ENCODE results near the gene FILIP1L. TPM values are rescaled to one million over a fixed set of nuclear protein-coding genes. Genes with fewer than 3 reads are reported as not detected.

Gene FILIP1L
- total and polyA plus RNA-seq, 4 donors: 4.8 to 18.7 (median 6.7) TPM

DNA sequence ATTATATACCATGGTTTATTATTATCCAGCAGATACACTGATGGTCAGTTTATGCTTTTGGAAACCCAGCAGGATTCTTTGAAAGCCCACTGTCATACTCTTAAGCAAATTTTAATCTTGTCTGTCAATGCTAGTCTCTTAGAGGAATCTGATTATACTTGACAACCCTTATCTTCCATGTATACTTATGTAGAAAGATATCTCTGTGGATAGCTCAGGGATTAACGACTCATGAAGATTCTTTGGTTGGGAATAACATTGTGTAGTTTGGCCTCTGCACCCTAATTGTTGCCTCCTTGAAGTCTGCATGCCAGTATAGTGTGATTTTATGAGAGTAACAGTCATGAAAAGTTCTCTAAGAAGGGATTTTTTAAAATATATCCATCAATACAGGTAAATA lies 33.0 kb downstream of the FILIP1L start:
- no peak overlapping the region for H3K27ac ChIP-seq (ENCODE audit: low read depth, low read length)
- H3K4me3 ChIP-seq (ENCODE audit: low read depth, low read length): no peak overlapping the region
- H3K4me1 ChIP-seq (ENCODE audit: control insufficient read depth, insufficient read depth, low read length): no peaks in the 10 kb centered on the region
- no CpG with 5 or more reads among the region's 1 CpG for WGBS (ENCODE audit: insufficient coverage)
- DNase-seq (ENCODE audit: low read depth in 4 of 6, low spot score in 6 of 6): no peak
- H3K36me3 ChIP-seq (ENCODE audit: control insufficient read depth, insufficient read depth, low read length): no peaks in the 10 kb centered on the region
- H3K27me3 ChIP-seq (ENCODE audit: control insufficient read depth, insufficient read depth, low read length): no peaks in the 10 kb centered on the region
- H3K9me3 ChIP-seq (ENCODE audit: control insufficient read depth, insufficient read depth, low read length): no peaks in the 10 kb centered on the region

DNA sequence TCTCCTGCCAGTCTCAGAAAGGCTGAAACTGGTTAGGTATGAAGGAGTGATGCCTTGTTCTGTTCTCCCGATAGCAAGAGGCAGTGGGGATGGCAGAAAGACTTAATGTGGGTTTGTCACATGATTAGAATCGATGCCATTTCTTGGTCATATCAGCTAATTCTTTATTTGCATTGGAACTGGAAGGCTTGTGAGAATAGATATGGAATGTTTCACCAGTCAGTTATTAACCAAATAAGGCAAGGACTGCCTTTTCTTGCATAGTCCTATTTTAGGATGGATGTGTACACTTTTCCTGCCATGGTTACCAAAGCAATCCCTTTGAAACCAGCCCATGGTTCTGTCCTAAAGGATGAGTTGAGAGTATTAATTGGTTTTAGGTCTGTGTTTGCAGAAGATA lies 33.7 kb downstream of the FILIP1L start:
- Histone ChIP-seq H3K4me3 (ENCODE audit: low read depth, low read length) (no peak overlapping the region), H3K27me3 (ENCODE audit: control insufficient read depth, insufficient read depth, low read length) (no peaks in the 10 kb centered on the region), H3K36me3 (ENCODE audit: control insufficient read depth, insufficient read depth, low read length) (no peaks in the 10 kb centered on the region), H3K4me1 (ENCODE audit: control insufficient read depth, insufficient read depth, low read length) (no peaks in the 10 kb centered on the region), H3K27ac (ENCODE audit: low read depth, low read length) (no peak overlapping the region), H3K9me3 (ENCODE audit: control insufficient read depth, insufficient read depth, low read length) (no peaks in the 10 kb centered on the region)
- DNase-seq (ENCODE audit: low read depth in 4 of 6, low spot score in 6 of 6): no peak
- no CpG with 5 or more reads among the region's 2 CpGs for WGBS (ENCODE audit: insufficient coverage)

DNA sequence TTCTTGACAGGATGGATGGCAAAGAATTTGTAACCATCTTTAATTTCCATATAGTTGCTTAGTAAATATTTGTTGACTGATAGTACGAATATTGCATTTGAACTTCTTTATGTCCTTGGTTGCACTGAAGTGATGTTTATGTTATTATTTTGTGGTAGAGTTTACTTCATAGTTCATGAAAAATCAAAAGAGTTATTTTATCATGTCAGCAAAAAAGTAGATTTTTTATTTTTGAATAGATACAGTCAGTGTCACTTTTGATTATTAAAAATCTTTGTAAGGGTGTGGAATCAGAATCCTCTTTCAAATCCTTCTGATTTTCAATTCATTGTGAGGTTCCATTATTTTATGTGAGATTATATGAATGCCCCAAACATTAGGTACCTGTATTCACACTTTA lies 35.0 kb downstream of the FILIP1L start:
- H3K4me1 ChIP-seq (ENCODE audit: control insufficient read depth, insufficient read depth, low read length): no peaks in the 10 kb centered on the region
- no peak for DNase-seq (ENCODE audit: low read depth in 4 of 6, low spot score in 6 of 6)
- H3K27me3 ChIP-seq (ENCODE audit: control insufficient read depth, insufficient read depth, low read length): no peaks in the 10 kb centered on the region
- WGBS (ENCODE audit: insufficient coverage): no CpG with 5 or more reads among the region's 1 CpG
- no peaks in the 10 kb centered on the region for H3K9me3 ChIP-seq (ENCODE audit: control insufficient read depth, insufficient read depth, low read length)
- H3K36me3 ChIP-seq (ENCODE audit: control insufficient read depth, insufficient read depth, low read length): no peaks in the 10 kb centered on the region
- no peak overlapping the region for H3K4me3 ChIP-seq (ENCODE audit: low read depth, low read length)
- no peak overlapping the region for H3K27ac ChIP-seq (ENCODE audit: low read depth, low read length)

DNA sequence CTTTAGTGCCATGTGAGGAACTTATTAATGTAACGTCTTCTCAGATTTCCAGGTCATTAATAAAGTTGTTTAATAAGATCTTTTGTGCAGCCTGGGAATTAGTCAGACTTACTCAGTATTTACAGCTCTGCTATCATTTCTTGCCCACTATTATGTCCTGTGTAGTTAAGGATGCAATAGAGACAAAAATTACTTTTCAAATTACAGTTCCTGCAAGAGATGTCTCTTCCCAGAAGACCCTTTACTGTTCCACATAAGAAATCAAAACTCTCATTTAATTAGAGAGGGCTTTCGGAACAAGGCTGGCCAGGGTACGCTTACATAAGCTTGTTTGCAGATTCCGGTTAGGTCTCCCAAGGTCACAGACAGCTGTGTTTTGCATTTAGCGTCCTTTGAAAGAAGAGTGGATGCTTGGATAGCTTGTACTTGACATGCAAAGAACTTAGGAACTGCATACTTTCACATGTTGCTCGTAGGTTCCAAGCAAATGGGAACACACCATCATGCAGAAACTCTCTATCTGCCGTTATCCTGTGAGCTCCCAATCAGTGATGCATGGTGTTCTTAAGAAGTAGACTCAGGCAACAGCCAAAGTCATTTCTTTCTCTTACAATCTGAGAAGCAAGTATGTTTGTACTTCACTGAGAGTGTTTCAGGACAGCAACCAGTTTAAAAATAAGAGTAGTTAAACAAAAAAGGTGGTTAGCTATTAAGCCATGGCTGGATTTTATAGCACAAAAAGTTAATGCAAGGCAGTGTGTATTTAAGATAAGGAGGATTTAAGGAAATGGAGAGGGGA lies 37.4 kb downstream of the FILIP1L start:
- peak in 1 of 6 donors; percentile 25 for DNase-seq (ENCODE audit: low read depth in 4 of 6, low spot score in 6 of 6)
- Histone ChIP-seq H3K4me3 (ENCODE audit: low read depth, low read length) (no peak overlapping the region), H3K27me3 (ENCODE audit: control insufficient read depth, insufficient read depth, low read length) (no peaks in the 10 kb centered on the region), H3K27ac (ENCODE audit: low read depth, low read length) (no peak overlapping the region), H3K36me3 (ENCODE audit: control insufficient read depth, insufficient read depth, low read length) (no peaks in the 10 kb centered on the region), H3K4me1 (ENCODE audit: control insufficient read depth, insufficient read depth, low read length) (no peaks in the 10 kb centered on the region), H3K9me3 (ENCODE audit: control insufficient read depth, insufficient read depth, low read length) (no peaks in the 10 kb centered on the region)
- WGBS (ENCODE audit: insufficient coverage): 90% methylated on average over 2 of the region's 7 CpGs

DNA sequence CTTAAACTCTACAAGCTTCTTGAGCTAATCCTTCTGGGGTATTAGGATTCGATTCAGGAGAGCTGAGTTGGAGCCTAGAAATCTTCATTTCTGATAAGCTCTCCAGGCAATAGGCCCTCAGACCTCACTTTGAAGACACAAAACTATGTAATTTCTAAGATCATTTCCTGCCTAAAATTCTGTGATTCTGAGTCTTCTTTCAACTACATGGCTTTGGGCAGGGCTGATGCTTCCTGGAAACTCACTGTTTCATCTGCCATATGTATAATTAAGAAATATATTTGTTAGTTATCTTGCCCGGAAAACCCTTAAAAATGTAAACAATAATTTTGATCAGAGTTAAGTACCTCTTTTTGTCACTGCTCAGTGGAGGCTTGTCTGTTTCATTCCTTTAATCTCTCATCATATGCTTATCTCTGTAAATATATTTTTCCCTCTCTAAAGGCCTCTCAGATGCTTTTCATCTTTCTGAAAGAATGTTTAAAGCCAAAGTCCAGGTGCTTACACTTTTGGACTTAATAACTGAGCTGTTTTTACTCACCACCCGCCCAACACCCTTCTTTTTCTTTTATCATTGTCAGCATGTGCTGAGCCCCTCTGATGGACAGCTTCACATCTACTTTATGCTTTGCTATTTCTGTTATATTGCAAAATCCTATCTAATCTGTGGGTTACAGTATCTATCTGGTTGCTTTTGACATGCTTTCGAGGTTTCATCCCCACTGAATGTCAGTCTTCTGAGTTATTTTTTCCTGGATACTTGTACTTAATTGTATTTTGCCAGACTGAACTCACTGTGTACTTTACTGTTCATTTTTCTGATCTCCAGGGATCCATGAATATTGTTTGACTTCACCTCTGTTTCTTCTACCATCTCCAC lies 38.2 kb downstream of the FILIP1L start:
- no peaks in the 10 kb centered on the region for H3K9me3 ChIP-seq (ENCODE audit: control insufficient read depth, insufficient read depth, low read length)
- WGBS (ENCODE audit: insufficient coverage): no CpG with 5 or more reads among the region's 4 CpGs
- H3K36me3 ChIP-seq (ENCODE audit: control insufficient read depth, insufficient read depth, low read length): no peaks in the 10 kb centered on the region
- no peak for DNase-seq (ENCODE audit: low read depth in 4 of 6, low spot score in 6 of 6)
- no peaks in the 10 kb centered on the region for H3K4me1 ChIP-seq (ENCODE audit: control insufficient read depth, insufficient read depth, low read length)
- H3K4me3 ChIP-seq (ENCODE audit: low read depth, low read length): no peak overlapping the region
- no peak overlapping the region for H3K27ac ChIP-seq (ENCODE audit: low read depth, low read length)
- H3K27me3 ChIP-seq (ENCODE audit: control insufficient read depth, insufficient read depth, low read length): no peaks in the 10 kb centered on the region

DNA sequence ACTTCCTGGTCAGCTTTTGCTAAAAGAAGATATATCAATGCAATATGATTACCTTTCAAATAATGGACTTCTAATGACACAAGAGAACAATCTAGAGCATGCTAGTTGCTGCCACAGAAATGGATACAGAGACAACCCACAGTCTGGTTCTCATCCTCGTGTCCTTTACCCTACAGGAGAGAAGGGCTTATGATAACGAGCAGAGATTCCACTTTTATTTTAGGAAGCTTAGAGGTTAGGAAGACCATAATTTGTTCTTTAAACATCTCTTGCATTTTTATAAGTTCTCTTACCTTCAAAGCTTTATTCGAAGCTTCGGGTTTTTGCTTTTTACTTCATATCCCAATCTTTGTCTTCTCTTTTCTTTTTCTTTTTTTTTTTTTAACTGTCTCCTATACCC lies 39.1 kb downstream of the FILIP1L start:
- no peaks in the 10 kb centered on the region for H3K27me3 ChIP-seq (ENCODE audit: control insufficient read depth, insufficient read depth, low read length)
- no peaks in the 10 kb centered on the region for H3K36me3 ChIP-seq (ENCODE audit: control insufficient read depth, insufficient read depth, low read length)
- H3K4me1 ChIP-seq (ENCODE audit: control insufficient read depth, insufficient read depth, low read length): no peaks in the 10 kb centered on the region
- H3K4me3 ChIP-seq (ENCODE audit: low read depth, low read length): no peak overlapping the region
- no peak for DNase-seq (ENCODE audit: low read depth in 4 of 6, low spot score in 6 of 6)
- H3K27ac ChIP-seq (ENCODE audit: low read depth, low read length): no peak overlapping the region
- H3K9me3 ChIP-seq (ENCODE audit: control insufficient read depth, insufficient read depth, low read length): no peaks in the 10 kb centered on the region
- WGBS (ENCODE audit: insufficient coverage): no CpG with 5 or more reads among the region's 4 CpGs

DNA sequence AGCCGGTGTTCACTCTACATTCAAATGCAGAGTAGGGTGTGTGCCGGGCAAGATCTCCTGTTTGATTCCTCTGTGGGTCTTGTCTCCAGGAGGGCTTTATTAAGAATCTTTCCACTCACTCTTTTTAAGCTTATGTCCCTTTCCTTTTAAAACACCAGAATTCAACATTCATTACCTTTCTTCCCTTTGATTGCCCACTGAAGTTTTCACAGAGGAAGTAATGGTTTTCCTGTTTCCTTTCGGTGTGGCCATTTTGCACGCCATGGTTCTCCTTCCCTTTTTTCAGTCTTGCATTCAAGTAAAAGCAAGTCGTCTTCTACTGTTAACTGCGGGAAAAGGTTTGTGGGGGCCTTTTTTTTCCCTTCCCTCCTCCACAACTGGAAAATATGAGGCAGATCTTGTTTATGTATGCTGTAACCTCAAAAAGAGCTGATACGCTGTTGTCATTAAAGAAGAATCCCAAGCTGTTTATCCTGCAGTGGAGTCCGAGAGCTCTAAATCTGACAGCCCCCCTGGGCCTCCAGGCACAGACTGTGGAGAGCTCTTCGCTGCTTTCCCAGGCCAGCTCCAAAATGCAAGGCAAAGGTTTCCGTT lies 40.5 kb downstream of the FILIP1L start:
- 38% methylated on average over 5 of the region's 10 CpGs for WGBS (ENCODE audit: insufficient coverage)
- Histone ChIP-seq H3K4me1 (ENCODE audit: control insufficient read depth, insufficient read depth, low read length) (no peaks in the 10 kb centered on the region), H3K9me3 (ENCODE audit: control insufficient read depth, insufficient read depth, low read length) (no peaks in the 10 kb centered on the region), H3K27ac (ENCODE audit: low read depth, low read length) (peak overlapping the region; percentile 65), H3K36me3 (ENCODE audit: control insufficient read depth, insufficient read depth, low read length) (no peaks in the 10 kb centered on the region), H3K4me3 (ENCODE audit: low read depth, low read length) (no peak overlapping the region), H3K27me3 (ENCODE audit: control insufficient read depth, insufficient read depth, low read length) (no peaks in the 10 kb centered on the region)
- DNase-seq (ENCODE audit: low read depth in 4 of 6, low spot score in 6 of 6): peak in 3 of 6 donors; percentile 26 to 55 (median 50)

DNA sequence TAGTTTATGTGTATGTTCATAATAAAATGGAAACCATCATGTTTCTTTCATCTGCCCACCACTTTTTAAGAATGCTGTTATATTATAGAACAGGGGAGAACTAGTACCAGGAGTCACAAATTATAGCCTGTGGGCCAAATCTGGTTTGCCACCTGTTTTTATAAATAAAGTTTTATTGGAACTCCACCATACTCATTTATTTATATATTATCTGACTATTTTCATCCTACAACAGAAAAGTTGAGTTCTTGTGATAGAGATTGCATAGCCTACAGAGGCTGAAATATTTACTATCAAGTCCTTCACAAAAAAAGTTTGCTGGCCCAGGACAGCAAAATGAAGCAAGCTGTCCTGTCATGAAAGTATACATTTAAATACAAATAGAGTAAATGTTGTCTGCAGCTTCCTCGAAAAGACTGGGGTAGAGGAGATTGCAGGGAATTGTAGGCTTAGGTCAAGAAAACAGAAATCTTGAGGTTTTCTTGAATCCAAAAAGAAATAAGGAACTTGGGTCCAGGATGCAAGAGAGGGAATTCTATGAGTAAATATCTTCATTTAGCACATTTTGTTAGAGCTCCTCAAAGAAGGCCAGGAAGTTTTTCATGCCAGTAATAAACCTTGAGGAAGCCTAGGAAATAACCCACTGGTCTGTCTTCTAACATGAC lies 41.1 kb downstream of the FILIP1L start:
- H3K9me3 ChIP-seq (ENCODE audit: control insufficient read depth, insufficient read depth, low read length): no peaks in the 10 kb centered on the region
- 67% methylated on average over 1 of the region's 1 CpG for WGBS (ENCODE audit: insufficient coverage)

DNA sequence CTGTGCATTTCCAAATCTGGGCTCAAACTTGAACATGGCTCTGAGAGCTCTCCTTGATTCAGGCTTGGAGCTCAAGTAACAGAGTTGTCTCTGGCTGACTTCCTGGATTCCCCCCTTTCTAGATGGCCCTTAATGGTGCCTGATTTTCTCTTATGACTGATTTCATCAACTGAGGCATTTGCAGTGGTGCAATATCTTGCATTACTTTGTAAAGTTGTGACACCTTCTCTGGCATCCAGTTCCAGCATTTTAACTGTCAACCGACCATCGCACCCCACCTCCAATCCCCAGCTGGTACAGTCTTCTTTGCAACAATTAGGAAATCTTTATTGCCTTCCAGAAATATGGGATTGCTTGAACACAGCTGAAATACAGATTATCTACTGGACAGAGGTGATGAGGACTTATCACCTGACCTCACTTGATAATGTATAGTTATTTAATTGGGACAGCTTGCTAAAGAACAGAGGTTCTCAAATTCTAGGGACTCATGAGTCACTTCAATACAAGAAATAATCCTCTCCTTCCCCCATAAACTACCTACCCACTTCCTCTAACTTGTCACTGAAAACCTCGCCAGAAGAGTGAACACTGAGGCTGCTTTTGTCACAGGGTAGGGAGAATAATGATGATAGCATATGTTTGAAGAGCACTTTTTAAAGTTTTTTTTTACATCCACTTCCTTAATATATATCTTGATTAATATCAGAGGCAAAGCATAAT lies 41.8 kb downstream of the FILIP1L start:
- no peaks in the 10 kb centered on the region for H3K27me3 ChIP-seq (ENCODE audit: control insufficient read depth, insufficient read depth, low read length)
- no peak for DNase-seq (ENCODE audit: low read depth in 4 of 6, low spot score in 6 of 6)

More for the DNA sequence above, 41.1 kb downstream of the FILIP1L start:
- no peaks in the 10 kb centered on the region for H3K27me3 ChIP-seq (ENCODE audit: control insufficient read depth, insufficient read depth, low read length)
- H3K4me1 ChIP-seq (ENCODE audit: control insufficient read depth, insufficient read depth, low read length): no peaks in the 10 kb centered on the region
- peak overlapping the region; percentile 65 for H3K27ac ChIP-seq (ENCODE audit: low read depth, low read length)
- no peak for DNase-seq (ENCODE audit: low read depth in 4 of 6, low spot score in 6 of 6)
- no peaks in the 10 kb centered on the region for H3K36me3 ChIP-seq (ENCODE audit: control insufficient read depth, insufficient read depth, low read length)
- H3K4me3 ChIP-seq (ENCODE audit: low read depth, low read length): no peak overlapping the region

More for the DNA sequence above, 41.8 kb downstream of the FILIP1L start:
- H3K36me3 ChIP-seq (ENCODE audit: control insufficient read depth, insufficient read depth, low read length): no peaks in the 10 kb centered on the region
- no peak overlapping the region for H3K4me3 ChIP-seq (ENCODE audit: low read depth, low read length)
- H3K27ac ChIP-seq (ENCODE audit: low read depth, low read length): no peak overlapping the region
- H3K9me3 ChIP-seq (ENCODE audit: control insufficient read depth, insufficient read depth, low read length): no peaks in the 10 kb centered on the region
- WGBS (ENCODE audit: insufficient coverage): no CpG with 5 or more reads among the region's 3 CpGs
- H3K4me1 ChIP-seq (ENCODE audit: control insufficient read depth, insufficient read depth, low read length): no peaks in the 10 kb centered on the region
